ENCODE data around the gene MYOF. TPM values are rescaled to one million over a fixed set of nuclear protein-coding genes. Genes with fewer than 3 reads are reported as not detected.

MYOF gene
- total and polyA plus RNA-seq, 2 of the 8 experiments (the other 6 are each of a cell fraction or from before 2014, with no cell fraction given) = 0.98 to 2.3 TPM

GRCh38 chr10:93459466-93459865 is 22.7 kb downstream of the MYOF start:
- no peaks in the 10 kb centered on the region for H3K23me2 ChIP-seq (ENCODE audit: low read depth, low read length)
- no peak for FAIRE-seq
- no peak overlapping the region for H2BK15ac ChIP-seq (ENCODE audit: low read length)
- H2AFZ ChIP-seq (ENCODE audit: low read length) = no peak overlapping the region
- H3K56ac ChIP-seq (replicated peaks; ENCODE audit: insufficient read length, low read depth, low read length) = no peak overlapping the region
- no peaks in the 10 kb centered on the region for H3K27me3 ChIP-seq (replicated peaks in 1 of 4; ENCODE audit: control insufficient read depth in 3 of 4, extremely low read depth in 1 of 4, insufficient read depth in 3 of 4, low read length in 3 of 4)
- no peak overlapping the region for H4K8ac ChIP-seq (ENCODE audit: extremely low read depth, insufficient read depth, low read length)
- H3K4me3 ChIP-seq (ENCODE audit: extremely low read depth in 1 of 4, insufficient read depth in 2 of 4, low read depth in 3 of 4, low read length in 4 of 4) = no peak overlapping the region
- H2BK12ac ChIP-seq (ENCODE audit: low read depth, low read length) = no peak overlapping the region
- H3K14ac ChIP-seq (ENCODE audit: insufficient read length) = no peak overlapping the region
- H2AK5ac ChIP-seq (ENCODE audit: low read depth, low read length) = no peak overlapping the region
- no peak overlapping the region for H2BK120ac ChIP-seq (replicated peaks; ENCODE audit: low read depth, low read length)
- H4K5ac ChIP-seq (ENCODE audit: insufficient read length, low read depth, low read length) = no peak overlapping the region
- peaks cover 0 to 5% (median 2%) of the 10 kb centered on the region in 4 experiments; a peak in 3 of 7 replicates for H3K4me1 ChIP-seq (replicated peaks in 1 of 4; ENCODE audit: control insufficient read depth in 3 of 4, insufficient read depth in 4 of 4, low read length in 3 of 4)
- H4K20me1 ChIP-seq (replicated peaks in 1 of 2; ENCODE audit: control insufficient read depth in 1 of 2, insufficient read depth in 2 of 2, low read length in 2 of 2) = no peaks in the 10 kb centered on the region
- H3K4me2 ChIP-seq (ENCODE audit: insufficient read depth in 1 of 2, low read depth in 2 of 2, low read length in 2 of 2) = no peak overlapping the region
- no peak overlapping the region for H3K23ac ChIP-seq (ENCODE audit: insufficient read length)
- no peak overlapping the region for H3K27ac ChIP-seq (ENCODE audit: low read depth, low read length)
- no peak overlapping the region for H4K91ac ChIP-seq (replicated peaks; ENCODE audit: insufficient read length, low read length)
- no peak for DNase-seq (ENCODE audit: low read depth in 1 of 2, low spot score in 2 of 2)
- no peaks in the 10 kb centered on the region for H3K9me3 ChIP-seq (ENCODE audit: insufficient read depth in 2 of 2, low read depth in 1 of 2, low read length in 1 of 2)
- H2BK20ac ChIP-seq (ENCODE audit: low read length) = no peak overlapping the region
- H3K36me3 ChIP-seq (ENCODE audit: control insufficient read depth in 2 of 4, insufficient read depth in 4 of 4, low read length in 3 of 4) = no peaks in the 10 kb centered on the region
- H3K4ac ChIP-seq (replicated peaks; ENCODE audit: insufficient read length, low read depth, low read length) = no peak overlapping the region
- ChIA-PET CTCF (ENCODE audit: partially characterized antibody) (interaction anchor here (0.6 to 4.3 kb wide), 9 partner anchors 9 to 492 kb away, joined by 3 to 22 read pairs (median 4); no protein-coding TSS in a partner anchor), POLR2A (ENCODE audit: partially characterized antibody) (interaction anchor here (1.0 kb wide), 1 partner anchor 23 kb away, joined by 3 read pairs; the partner anchor contains the start of gene MYOF)
- no peak overlapping the region for H3K18ac ChIP-seq (ENCODE audit: extremely low read depth, low read length)
- no peak overlapping the region for H2BK5ac ChIP-seq (ENCODE audit: low read depth, low read length)
- WGBS, 2 experiments (ENCODE audit: extremely low coverage in 1 of 2, insufficient coverage in 1 of 2, insufficient read length in 1 of 2, insufficient replicate concordance in 2 of 2, low coverage in 1 of 2, low lambda C conversion rate in 2 of 2, missing lambda C conversion rate in 1 of 2) = 59% methylated on average over 3 of the region's 3 CpGs; no CpG with 5 or more reads in 1 of the 2 experiments
- no peak overlapping the region for H3K9ac ChIP-seq (replicated peaks in 1 of 4; ENCODE audit: extremely low read depth in 1 of 4, low read depth in 3 of 4, low read length in 3 of 4)
- no peaks in the 10 kb centered on the region for H3K79me2 ChIP-seq (ENCODE audit: control insufficient read depth in 1 of 2, insufficient read depth in 2 of 2, low read length in 2 of 2)
- no peaks in the 10 kb centered on the region for H3K79me1 ChIP-seq (ENCODE audit: low read depth, low read length)
- TF ChIP-seq TAF7 (optimal IDR thresholded peaks at IDR 0.05; ENCODE audit: borderline replicate concordance, low read depth, low read length) = no peak
- no peak for TF ChIP-seq CTCF (IDR thresholded peaks at IDR 0.05; ENCODE audit: control extremely low read depth in 1 of 3, insufficient read depth in 1 of 3, low read depth in 1 of 3, low read length in 3 of 3)
- no peak for TF ChIP-seq CREB1 (IDR thresholded peaks at IDR 0.05)
- TF ChIP-seq EZH2 (IDR thresholded peaks at IDR 0.05; ENCODE audit: low read depth, low read length, severe bottlenecking) = no peak
- TF ChIP-seq RAD21 (IDR thresholded peaks at IDR 0.05 in 1 of 2, conservative IDR thresholded peaks at IDR 0.05 in 1 of 2; ENCODE audit: low read depth in 2 of 2, low read length in 2 of 2) = no peak
- no peak for TF ChIP-seq ZNF274 (IDR thresholded peaks at IDR 0.05; ENCODE audit: borderline replicate concordance, extremely low read depth, low read length)
- no peak for TF ChIP-seq CHD2 (IDR thresholded peaks at IDR 0.05; ENCODE audit: low read length)
- no peak for TF ChIP-seq RFX5 (IDR thresholded peaks at IDR 0.05; ENCODE audit: borderline replicate concordance, low read depth, low read length)
- no peak for TF ChIP-seq TAF1 (IDR thresholded peaks at IDR 0.05; ENCODE audit: low read depth, low read length)
- no peak for TF ChIP-seq KDM4A (IDR thresholded peaks at IDR 0.05; ENCODE audit: low read depth, low read length, severe bottlenecking)
